Pulmonary artery endothelial cell (primary cell): ENCODE measurements around the gene DCUN1D4. TPM values are rescaled to one million over a fixed set of nuclear protein-coding genes. Genes with fewer than 3 reads are reported as not detected.

ENCODE experiments used
- DNase-seq: peaks from one replicate; pipeline ENCODE4 v3.0.0-alpha.2; 2011; ENCODE audit warnings: low read depth, low spot score
- total RNA-seq: library from RNA; depleted of rRNA; stranded (reverse); fragments of >200 nt; gene quantifications from 2 replicates; pipeline ENCODE4 v1.2.3, GENCODE V29; 2014

The DCUN1D4 gene
- total RNA-seq, 1 donor from 2014 or later = 29.7 TPM

- DNase-seq = no peak
These were observed 121.0 kb downstream of the DCUN1D4 start for GRCh38 chr4:51963841-51964517.

GRCh38 chr4:51965862-51966261, 122.9 kb downstream of the DCUN1D4 start:
- DNase-seq = no peak

Other genes with a start within 250 kb of the DCUN1D4 start
- gene LRRC66, start 177.2 kb downstream of the DCUN1D4 start, total RNA-seq = 0.13 and 0.39 TPM in 2 replicates
- gene SGCB, start 195.1 kb downstream of the DCUN1D4 start, total RNA-seq = 24.4 and 35.9 TPM in 2 replicates
- gene SPATA18, start 208.2 kb downstream of the DCUN1D4 start, total RNA-seq = 7.5 and 14.1 TPM in 2 replicates